Retinal pigment epithelial cell (primary cell): ENCODE data around the gene NR4A1.

Source experiments
- DNase-seq: peaks from one replicate; pipeline ENCODE4 v3.0.0-alpha.2; 2010; ENCODE audit warnings: low read depth
- H3K4me3 ChIP-seq: 2 replicates; pipeline ENCODE4 v1.5.1; 2011; ENCODE audit warnings: mild to moderate bottlenecking, low read length, control low read depth, moderate library complexity
- TF ChIP-seq, protein P1 (sequence below): conservative IDR thresholded peaks from 2 replicates; pipeline ENCODE4 v1.5.1; 2011; ENCODE audit warnings: low read depth, low read length, control low read depth, inconsistent platforms

NR4A1 gene

DNA sequence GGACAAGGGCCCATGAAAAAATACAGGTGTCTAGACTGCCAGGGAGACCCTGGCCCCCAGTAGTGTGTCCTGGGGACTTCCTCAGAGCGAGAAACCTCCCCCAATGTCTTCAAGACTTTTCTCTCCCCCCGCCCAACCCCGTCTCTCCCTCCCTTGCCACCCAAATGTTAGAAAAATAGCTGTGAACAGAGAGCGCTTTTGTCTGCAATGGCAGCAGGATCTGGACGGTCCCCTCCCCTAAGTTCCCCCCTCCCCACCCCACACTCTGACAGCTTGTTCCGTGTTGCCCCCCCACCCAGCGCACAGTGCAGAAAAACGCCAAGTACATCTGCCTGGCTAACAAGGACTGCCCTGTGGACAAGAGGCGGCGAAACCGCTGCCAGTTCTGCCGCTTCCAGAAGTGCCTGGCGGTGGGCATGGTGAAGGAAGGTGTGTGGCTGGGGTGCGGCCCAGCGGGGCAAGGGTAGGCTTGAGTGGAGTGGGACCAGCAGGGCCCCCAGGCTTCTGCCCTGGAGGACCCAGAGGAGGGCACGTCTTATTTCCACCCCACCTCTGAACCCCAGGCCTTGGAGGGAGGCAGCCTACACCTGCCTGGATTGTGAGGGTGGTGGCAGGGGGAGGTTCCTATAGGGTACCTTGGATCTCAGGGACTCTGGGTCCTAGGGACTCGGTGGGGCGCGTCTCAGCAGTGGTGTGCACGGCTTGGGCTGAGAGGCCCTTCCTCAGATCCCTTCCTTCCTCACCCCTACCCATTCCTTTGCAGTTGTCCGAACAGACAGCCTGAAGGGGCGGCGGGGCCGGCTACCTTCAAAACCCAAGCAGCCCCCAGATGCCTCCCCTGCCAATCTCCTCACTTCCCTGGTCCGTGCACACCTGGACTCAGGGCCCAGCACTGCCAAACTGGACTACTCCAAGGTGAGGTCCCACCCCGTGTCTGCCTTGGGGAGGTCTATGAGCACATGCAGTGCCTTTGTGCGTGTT, 4.8 kb downstream of the NR4A1 start:
- DNase-seq: no peak
- TF ChIP-seq, protein P1, sequence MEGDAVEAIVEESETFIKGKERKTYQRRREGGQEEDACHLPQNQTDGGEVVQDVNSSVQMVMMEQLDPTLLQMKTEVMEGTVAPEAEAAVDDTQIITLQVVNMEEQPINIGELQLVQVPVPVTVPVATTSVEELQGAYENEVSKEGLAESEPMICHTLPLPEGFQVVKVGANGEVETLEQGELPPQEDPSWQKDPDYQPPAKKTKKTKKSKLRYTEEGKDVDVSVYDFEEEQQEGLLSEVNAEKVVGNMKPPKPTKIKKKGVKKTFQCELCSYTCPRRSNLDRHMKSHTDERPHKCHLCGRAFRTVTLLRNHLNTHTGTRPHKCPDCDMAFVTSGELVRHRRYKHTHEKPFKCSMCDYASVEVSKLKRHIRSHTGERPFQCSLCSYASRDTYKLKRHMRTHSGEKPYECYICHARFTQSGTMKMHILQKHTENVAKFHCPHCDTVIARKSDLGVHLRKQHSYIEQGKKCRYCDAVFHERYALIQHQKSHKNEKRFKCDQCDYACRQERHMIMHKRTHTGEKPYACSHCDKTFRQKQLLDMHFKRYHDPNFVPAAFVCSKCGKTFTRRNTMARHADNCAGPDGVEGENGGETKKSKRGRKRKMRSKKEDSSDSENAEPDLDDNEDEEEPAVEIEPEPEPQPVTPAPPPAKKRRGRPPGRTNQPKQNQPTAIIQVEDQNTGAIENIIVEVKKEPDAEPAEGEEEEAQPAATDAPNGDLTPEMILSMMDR: no peak

DNA sequence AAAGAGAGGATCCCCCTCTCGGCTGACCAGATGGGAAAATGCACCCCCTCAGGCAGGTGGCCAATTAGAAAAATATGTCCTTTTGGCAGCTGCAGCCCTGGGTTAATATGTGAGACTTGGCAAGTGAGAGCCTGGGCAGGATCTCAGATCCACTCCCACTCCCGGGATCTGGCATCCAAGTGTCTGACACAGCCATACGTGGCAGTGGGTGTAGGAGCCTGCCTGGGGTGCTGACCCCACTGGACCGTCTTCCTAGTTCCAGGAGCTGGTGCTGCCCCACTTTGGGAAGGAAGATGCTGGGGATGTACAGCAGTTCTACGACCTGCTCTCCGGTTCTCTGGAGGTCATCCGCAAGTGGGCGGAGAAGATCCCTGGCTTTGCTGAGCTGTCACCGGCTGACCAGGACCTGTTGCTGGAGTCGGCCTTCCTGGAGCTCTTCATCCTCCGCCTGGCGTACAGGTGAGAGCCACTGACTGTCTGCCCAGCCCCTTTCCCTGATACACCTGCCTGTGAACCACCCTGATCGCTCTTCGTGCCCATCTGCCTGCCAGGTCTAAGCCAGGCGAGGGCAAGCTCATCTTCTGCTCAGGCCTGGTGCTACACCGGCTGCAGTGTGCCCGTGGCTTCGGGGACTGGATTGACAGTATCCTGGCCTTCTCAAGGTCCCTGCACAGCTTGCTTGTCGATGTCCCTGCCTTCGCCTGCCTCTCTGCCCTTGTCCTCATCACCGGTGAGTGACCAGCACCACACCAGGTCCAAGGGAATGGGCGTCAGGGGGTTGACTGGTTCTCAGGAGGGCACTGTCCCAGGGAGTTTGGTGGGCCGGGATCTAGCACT, 5.8 kb downstream of the NR4A1 start:
- TF ChIP-seq, protein P1: no peak
- DNase-seq: no peak
- H3K4me3 ChIP-seq: no peak overlapping the region

More for the DNA sequence above, 4.8 kb downstream of the NR4A1 start:
- no peak overlapping the region for H3K4me3 ChIP-seq

DNA sequence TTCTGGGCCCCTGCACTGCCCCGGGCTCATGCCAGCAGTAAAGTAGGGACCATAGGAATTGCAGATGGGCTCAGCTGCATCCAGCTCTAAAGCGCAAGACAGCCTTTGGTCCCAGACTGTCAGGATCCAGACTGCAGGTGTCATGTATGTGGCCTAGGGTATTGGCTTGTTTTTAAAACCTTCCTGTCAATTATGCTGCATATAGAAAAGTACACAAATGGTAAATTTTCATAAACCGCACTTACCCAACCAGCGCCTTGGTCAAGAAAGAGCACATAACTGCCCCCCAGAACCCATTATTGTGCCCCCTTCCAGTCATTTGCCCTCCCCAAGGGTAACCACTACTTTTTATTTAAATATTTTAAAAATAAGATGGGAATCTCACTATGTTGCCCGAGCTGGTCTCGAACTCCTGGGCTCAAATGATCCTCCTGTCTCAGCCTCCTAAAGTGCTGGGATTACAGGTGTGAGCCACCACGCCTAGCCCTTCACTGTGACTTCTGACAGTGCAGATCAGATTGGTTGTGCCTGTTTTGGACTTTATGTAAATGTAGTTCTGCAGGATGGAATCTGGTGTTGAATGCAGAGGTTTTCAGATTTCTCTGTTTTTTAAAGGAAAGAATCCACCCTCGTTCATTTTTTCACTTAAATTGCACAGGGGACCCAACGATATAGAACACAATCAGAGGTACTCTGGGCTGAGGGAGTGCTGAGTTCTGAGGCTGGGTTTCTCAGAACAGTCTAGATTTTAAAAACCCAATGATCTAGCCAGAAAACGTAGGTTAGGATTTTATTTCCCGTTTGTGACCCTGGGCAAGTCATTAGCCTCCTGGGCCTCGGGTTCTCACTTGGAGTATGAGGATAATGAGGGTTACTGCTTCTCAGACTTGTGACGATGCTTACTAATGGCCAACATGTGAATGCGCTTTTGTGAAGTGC, 6.7 kb downstream of the NR4A1 start:
- no peak for DNase-seq
- H3K4me3 ChIP-seq: no peak overlapping the region
- TF ChIP-seq, protein P1: no peak

DNA sequence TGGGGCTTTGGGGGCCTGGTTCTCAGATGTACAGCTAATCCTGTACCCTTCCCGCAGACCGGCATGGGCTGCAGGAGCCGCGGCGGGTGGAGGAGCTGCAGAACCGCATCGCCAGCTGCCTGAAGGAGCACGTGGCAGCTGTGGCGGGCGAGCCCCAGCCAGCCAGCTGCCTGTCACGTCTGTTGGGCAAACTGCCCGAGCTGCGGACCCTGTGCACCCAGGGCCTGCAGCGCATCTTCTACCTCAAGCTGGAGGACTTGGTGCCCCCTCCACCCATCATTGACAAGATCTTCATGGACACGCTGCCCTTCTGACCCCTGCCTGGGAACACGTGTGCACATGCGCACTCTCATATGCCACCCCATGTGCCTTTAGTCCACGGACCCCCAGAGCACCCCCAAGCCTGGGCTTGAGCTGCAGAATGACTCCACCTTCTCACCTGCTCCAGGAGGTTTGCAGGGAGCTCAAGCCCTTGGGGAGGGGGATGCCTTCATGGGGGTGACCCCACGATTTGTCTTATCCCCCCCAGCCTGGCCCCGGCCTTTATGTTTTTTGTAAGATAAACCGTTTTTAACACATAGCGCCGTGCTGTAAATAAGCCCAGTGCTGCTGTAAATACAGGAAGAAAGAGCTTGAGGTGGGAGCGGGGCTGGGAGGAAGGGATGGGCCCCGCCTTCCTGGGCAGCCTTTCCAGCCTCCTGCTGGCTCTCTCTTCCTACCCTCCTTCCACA, 7.6 kb downstream of the NR4A1 start:
- DNase-seq: no peak
- TF ChIP-seq, protein P1: no peak
- no peak overlapping the region for H3K4me3 ChIP-seq

DNA sequence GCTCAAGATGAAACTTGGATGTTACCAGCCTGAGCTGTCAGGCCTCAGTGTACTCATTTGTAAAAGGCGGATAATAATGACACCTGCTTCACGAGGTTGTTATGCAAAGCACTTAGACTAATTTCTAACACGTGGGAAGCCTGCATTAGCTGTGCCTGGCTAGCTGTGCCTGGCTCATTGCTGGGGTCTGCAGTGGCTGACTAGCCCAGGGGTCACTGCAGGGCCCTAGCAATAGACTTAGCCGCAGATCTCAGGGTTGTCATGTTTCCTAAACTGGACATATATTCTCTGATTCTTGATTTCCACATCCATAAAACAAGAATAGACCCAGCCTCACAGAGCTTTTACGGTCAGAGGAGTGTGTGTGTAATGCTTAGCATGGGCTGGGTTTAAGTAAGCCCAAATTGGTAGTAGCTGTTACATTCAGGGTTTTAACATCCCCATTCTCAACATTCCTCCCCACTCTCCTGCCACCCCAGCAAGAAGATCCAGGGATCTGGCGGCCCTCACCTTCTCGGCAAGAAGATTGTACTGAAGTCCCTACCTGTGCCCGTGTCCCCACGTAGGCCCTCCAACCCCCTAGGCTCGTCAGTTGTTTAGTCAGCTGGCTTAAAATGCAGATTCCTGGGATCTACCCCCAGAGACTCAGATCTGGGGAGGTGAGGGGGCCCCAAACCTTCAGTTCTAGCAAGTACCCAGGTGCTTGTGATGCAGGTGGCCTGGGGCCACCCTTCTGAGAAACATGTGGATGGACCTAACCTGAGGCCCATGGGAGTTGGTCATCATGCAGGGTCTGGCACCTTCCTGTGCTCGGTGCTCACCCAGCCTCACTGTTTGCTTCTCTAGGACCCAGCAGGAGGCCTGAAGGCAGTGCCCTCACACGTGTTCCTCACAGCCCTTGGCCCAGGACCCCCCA, 8.6 kb downstream of the NR4A1 start:
- TF ChIP-seq, protein P1: no peak
- no peak overlapping the region for H3K4me3 ChIP-seq
- no peak for DNase-seq
